GM13977 (cell line): ENCODE data around the gene TPR.

Experiments used
- DNase-seq: peaks from one replicate; pipeline ENCODE4 v3.0.0; 2012; ENCODE audit warnings: low spot score
- CTCF ChIP-seq: IDR thresholded peaks from 2 replicates; pipeline ENCODE4 v1.5.1; 2012; ENCODE audit warnings: mild to moderate bottlenecking, control low read depth; ENCODE audit not compliant: insufficient read depth; ENCODE audit errors: extremely low read depth, missing control alignments
- in situ Hi-C: fragments of 300-500 bp; cut with MboI; formaldehyde crosslinking; loops from one replicate; pipeline ENCODE4 v1.12.0; 2022; ENCODE audit warnings: low sequenced_read_pairs, low pct_unique_long_range_greater_than_20kb, mixed read lengths, inconsistent platforms; ENCODE audit not compliant: unreplicated experiment

The TPR gene

DNA sequence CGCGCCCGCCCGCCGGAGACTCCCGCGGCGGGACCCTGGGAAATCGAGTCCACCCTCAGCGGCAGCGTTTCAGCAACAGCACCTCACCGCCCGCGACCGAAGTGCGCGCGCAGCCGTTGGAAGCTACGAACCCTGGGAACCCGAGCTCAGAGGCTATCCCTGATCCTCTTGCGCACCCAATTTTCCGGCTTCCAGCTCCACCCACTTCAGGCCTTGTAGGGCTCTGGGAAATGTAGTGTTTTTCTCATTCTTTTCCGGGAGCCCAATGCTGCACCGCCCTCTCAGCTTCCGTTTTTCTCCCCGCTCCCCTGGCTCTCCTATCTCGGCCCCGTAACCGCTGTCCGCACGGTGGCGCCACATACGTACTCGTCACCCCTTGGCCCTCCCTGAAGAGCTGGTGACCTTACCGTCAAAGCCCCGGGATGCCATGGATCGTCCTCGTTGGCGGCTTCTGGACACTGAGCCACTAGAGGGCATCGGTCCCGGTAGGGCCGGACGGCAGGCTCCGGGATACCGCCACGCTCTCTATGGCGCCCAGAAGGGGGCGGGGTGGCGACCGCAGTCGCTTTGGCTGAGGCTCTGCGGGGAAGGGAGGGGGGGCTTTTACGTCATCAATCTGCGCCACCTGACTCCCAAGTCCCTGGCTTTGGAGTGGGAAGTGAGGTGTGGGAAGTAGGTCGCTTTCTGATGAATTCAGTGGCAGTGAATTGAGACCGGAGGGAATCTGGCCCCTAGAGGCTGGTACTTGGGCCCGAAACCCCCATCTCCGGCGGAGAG is at the start of gene TPR, which contains the start of gene ODR4:
Gene TPR (minus strand): TSS at position 102 of the 777 bp plus-strand sequence. CDS start 225 bp downstream, outside the sequence.
Gene ODR4 (plus strand): TSS at position 687 of the 777 bp plus-strand sequence. CDS start 3,948 bp downstream, outside the sequence.
- in situ Hi-C loops = no loop called here
- peak; percentile 90 for DNase-seq
- TF ChIP-seq CTCF = peak; percentile 85

DNA sequence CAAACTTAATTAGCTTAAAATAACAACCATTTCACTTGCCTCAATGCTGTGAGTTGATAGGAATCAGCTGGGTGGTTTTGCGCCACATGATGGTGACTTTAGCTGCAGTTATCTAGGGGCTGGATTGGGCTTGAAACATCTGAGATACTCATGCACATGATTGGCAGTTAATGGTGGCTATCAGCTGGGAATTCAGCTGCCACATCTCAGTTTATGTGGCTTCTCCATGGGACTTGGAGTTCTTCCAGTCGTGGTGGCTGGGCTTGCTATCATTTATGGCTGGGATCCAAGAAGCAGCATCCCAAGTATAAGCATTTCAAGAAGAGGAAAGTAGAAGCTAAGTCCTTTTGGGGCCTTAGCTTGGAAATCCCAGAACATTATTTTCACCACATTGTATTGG is 49.5 kb upstream of the TPR start:
- no peak for TF ChIP-seq CTCF
- no peak for DNase-seq
- in situ Hi-C loops = no loop called here

DNA sequence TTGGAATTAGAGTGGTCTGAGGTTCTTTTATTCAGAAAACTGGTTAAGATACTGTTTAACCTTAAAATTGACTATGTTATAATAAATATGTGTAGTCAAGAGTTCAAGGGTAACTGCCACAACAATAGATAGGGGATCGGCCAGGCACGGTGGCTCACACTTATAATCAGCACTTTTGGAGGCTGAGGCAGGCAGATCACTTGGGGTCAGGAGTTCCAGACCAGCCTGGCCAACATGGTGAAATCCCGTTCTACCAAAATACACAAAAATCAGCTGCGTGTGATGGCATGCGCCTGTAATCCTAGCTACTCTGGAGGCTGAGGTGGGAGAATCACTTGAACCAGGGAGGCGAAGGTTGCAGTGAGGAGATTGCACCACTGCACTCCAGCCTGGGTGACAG is 46.4 kb upstream of the TPR start:
- in situ Hi-C loops = no loop called here
- no peak for TF ChIP-seq CTCF

GRCh38 chr1:186420923-186421322 is 45.9 kb upstream of the TPR start:
- TF ChIP-seq CTCF = no peak
- in situ Hi-C loops = no loop called here
- peak; percentile 39 for DNase-seq

More for the DNA sequence above, 46.4 kb upstream of the TPR start:
- DNase-seq = no peak

DNA sequence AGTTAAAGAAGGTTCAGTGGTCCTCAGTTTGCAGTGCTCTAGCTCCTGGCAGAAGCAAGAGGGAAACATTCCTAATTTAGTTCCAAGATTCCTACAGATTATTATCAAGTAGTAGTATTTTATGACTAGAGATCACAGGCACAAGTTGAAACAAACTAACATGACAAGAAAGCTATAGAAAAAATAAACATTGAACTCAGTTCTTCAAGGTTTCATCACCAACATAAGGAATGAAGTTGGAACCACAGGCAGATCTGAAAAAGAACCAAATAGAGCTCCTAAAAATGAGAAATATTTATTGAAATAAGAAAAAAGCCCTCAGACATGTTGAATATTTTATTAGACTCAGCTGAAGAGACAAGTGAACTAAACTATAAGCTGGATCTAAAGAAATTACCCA is 45.3 kb upstream of the TPR start:
- no peak for TF ChIP-seq CTCF
- in situ Hi-C loops = no loop called here
- DNase-seq = no peak

DNA sequence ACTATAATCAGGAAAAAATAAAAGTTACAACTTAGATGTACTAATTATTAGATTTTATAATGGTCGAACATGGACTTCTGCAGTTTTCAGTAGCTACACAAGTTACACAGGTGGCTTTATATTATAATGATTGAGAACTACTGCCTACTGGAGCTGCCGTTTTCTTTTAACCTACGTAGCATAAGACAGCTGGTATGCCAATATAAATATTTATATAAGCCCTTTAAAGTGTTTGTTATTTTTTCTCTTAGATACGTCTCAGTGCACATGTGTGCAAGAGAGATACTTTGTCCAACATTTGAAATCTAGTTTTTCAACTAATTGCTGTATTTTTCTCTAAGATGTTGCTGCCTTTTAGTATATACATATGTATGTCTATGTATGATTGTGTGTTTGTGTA is 43.5 kb upstream of the TPR start:
- DNase-seq = no peak
- TF ChIP-seq CTCF = no peak
- in situ Hi-C loops = no loop called here
